ENCODE measurements around the gene ZC3H8.

GRCh38 chr2:112260295-112260625, 5.4 kb upstream of the ZC3H8 start:
- TF ChIP-seq, protein P1, sequence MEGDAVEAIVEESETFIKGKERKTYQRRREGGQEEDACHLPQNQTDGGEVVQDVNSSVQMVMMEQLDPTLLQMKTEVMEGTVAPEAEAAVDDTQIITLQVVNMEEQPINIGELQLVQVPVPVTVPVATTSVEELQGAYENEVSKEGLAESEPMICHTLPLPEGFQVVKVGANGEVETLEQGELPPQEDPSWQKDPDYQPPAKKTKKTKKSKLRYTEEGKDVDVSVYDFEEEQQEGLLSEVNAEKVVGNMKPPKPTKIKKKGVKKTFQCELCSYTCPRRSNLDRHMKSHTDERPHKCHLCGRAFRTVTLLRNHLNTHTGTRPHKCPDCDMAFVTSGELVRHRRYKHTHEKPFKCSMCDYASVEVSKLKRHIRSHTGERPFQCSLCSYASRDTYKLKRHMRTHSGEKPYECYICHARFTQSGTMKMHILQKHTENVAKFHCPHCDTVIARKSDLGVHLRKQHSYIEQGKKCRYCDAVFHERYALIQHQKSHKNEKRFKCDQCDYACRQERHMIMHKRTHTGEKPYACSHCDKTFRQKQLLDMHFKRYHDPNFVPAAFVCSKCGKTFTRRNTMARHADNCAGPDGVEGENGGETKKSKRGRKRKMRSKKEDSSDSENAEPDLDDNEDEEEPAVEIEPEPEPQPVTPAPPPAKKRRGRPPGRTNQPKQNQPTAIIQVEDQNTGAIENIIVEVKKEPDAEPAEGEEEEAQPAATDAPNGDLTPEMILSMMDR (conservative IDR thresholded peaks at IDR 0.05; ENCODE audit: low read depth, low read length), result no peak
- TF ChIP-seq EZH2 (IDR thresholded peaks at IDR 0.05; ENCODE audit: low read length, unreplicated experiment) (no peak), EZH2phosphoT487 (IDR thresholded peaks at IDR 0.05; ENCODE audit: borderline replicate concordance, low read length) (no peak)
